ENCODE measurements around the gene RNF223. TPM values are rescaled to one million over a fixed set of nuclear protein-coding genes. Genes with fewer than 3 reads are reported as not detected.

The RNF223 gene
- total RNA-seq, 5 donors from 2014 or later (not counting 1 experiment from before 2014, with no cell fraction given) = not detected

DNA sequence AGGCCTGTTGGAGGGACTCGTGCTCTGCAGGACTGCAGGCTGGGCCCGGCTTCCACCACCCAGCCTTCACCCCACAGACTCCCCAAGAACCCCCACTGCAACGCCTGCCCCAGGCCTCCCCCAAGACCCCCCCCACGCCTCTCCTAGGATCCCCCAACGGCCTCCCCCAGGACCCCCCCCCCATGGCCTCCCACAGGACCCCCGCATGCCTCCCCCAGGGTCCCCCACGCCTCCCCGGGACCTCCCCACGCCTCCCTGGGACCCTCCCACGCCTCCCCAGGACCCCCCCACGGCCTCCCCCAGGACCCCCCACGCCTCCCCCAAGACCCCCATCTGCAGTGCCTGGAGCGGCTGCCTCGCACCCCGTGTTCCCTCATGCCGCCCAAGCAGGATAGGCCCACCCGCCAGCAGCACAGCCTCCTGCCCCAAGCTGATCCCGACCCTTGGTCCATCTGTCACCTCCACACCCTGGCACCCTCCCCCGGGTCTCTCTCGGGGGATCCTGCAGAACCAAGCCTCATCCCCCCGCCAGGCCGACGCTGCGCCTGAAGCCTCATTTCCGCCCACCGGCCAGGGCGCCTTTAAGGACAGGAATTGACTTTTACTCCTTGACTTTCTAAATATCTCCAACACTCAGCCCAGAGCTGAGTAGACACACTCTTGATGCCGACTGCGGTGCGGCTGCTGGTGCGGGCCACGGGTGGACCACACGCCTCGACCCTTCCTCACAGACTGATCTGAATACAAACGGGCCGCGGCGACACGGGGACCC is 14.1 kb upstream of the RNF223 start:
- POLR2A ChIA-PET = no interaction called here
- Histone ChIP-seq H3K36me3 (ENCODE audit: control insufficient read depth in 2 of 2, extremely low read depth in 1 of 2, insufficient read depth in 1 of 2, low read length in 1 of 2) (peaks cover 0 to 3% of the 10 kb centered on the region in 2 donors), H3K4me1 (ENCODE audit: control insufficient read depth in 1 of 2, extremely low read depth in 1 of 2, insufficient read depth in 2 of 2, low read length in 2 of 2) (no peaks in the 10 kb centered on the region), H3K9me3 (no peaks in the 10 kb centered on the region), H3K4me3 (ENCODE audit: control insufficient read depth in 1 of 2, extremely low read depth in 1 of 2, low read length in 1 of 2) (no peak overlapping the region), H3K27me3 (replicated peaks in 1 of 2; ENCODE audit: control insufficient read depth in 2 of 2, extremely low read depth in 1 of 2, insufficient read depth in 2 of 2, low read length in 1 of 2) (no peaks in the 10 kb centered on the region), H3K27ac (ENCODE audit: low read length) (no peak overlapping the region)
- Mint-ChIP-seq H3K27me3 (no peaks in the 10 kb centered on the region), H3K9me3 (no peaks in the 10 kb centered on the region), H3K4me3 (no peak overlapping the region), H3K27ac (no peak overlapping the region), H3K36me3 (peaks cover 11% of the 10 kb centered on the region), H3K4me1 (no peaks in the 10 kb centered on the region)
- ATAC-seq (replicated peaks in 1 of 4) (no peak), DNase-seq (no peak)
- 96% methylated on average over 24 of the region's 39 CpGs for WGBS (ENCODE audit: insufficient coverage)
- CTCF ChIA-PET = no interaction called here

DNA sequence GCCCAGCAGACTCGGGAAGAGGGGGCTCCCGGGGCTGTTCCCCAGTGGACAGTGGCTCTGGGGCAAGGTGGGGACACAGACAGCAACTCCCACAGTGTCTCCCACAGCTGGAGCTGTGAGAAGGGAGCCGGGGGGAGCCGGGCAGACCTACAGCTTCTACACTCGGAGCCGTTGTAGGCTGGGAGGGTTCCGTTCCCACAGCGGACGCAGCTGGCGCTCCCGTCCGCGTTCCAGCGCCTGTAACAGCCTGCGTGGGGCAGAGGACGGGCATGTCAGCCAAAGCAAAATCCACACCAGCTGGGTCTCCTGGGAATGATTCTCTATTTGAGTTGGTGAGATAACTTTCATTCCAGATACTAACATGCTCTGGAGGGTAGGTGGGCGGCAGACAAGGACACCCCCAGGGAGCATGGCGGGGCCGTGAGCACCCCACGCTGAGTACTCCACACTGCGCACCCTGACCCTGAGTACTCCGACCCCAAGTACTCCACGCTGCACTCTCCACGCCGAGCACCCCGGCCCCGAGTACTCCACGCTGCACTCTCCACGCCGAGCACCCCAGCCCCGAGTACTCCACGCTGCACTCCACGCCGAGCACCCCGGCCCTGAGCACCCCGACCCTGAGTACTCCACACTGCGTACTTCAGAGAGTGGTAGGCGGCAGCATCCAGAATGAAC is 13.4 kb upstream of the RNF223 start:
- H3K4me1 Mint-ChIP-seq = no peaks in the 10 kb centered on the region
- Histone ChIP-seq H3K27ac (ENCODE audit: low read length) (no peak overlapping the region), H3K36me3 (ENCODE audit: control insufficient read depth in 2 of 2, extremely low read depth in 1 of 2, insufficient read depth in 1 of 2, low read length in 1 of 2) (peaks cover 0 to 3% of the 10 kb centered on the region in 2 donors), H3K9me3 (no peaks in the 10 kb centered on the region), H3K4me1 (ENCODE audit: control insufficient read depth in 1 of 2, extremely low read depth in 1 of 2, insufficient read depth in 2 of 2, low read length in 2 of 2) (no peaks in the 10 kb centered on the region), H3K4me3 (ENCODE audit: control insufficient read depth in 1 of 2, extremely low read depth in 1 of 2, low read length in 1 of 2) (no peak overlapping the region), H3K27me3 (replicated peaks in 1 of 2; ENCODE audit: control insufficient read depth in 2 of 2, extremely low read depth in 1 of 2, insufficient read depth in 2 of 2, low read length in 1 of 2) (no peaks in the 10 kb centered on the region)
- no peaks in the 10 kb centered on the region for H3K27me3 Mint-ChIP-seq
- H3K9me3 Mint-ChIP-seq = no peaks in the 10 kb centered on the region
- ChIA-PET POLR2A (no interaction called here), CTCF (no interaction called here)
- 96% methylated on average over 28 of the region's 38 CpGs for WGBS (ENCODE audit: insufficient coverage)
- H3K36me3 Mint-ChIP-seq = peaks cover 10% of the 10 kb centered on the region
- no peak overlapping the region for H3K27ac Mint-ChIP-seq
- ATAC-seq (replicated peaks in 1 of 4) (no peak), DNase-seq (no peak)
- H3K4me3 Mint-ChIP-seq = no peak overlapping the region

DNA sequence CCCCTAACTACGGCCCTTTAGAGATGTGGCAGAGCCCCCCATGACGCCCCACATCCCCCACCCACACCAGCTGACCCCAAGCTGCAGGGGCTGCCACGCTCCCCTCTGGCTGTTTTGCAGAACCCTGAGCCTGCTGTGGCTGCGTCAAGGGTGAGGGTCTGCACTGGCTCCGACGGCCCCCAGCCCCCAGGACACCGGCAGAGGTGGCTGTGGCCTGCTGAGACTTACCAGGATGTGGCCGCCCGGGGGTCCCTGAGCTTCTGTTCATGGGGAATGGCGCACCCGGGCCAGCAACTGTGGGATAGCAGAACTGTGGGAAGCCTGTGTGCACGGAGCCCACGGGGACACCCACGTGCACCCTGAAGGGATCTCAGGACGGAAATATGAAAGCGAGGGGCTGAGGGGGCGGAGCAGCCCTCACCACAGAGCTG is 12.8 kb upstream of the RNF223 start:
- Histone ChIP-seq H3K4me3 (ENCODE audit: control insufficient read depth in 1 of 2, extremely low read depth in 1 of 2, low read length in 1 of 2) (no peak overlapping the region), H3K36me3 (ENCODE audit: control insufficient read depth in 2 of 2, extremely low read depth in 1 of 2, insufficient read depth in 1 of 2, low read length in 1 of 2) (peaks cover 0 to 3% of the 10 kb centered on the region in 2 donors), H3K9me3 (no peaks in the 10 kb centered on the region), H3K4me1 (ENCODE audit: control insufficient read depth in 1 of 2, extremely low read depth in 1 of 2, insufficient read depth in 2 of 2, low read length in 2 of 2) (no peaks in the 10 kb centered on the region), H3K27ac (ENCODE audit: low read length) (no peak overlapping the region), H3K27me3 (replicated peaks in 1 of 2; ENCODE audit: control insufficient read depth in 2 of 2, extremely low read depth in 1 of 2, insufficient read depth in 2 of 2, low read length in 1 of 2) (no peaks in the 10 kb centered on the region)
- Mint-ChIP-seq H3K9me3 (no peaks in the 10 kb centered on the region), H3K27me3 (no peaks in the 10 kb centered on the region), H3K27ac (no peak overlapping the region), H3K4me3 (no peak overlapping the region), H3K4me1 (no peaks in the 10 kb centered on the region), H3K36me3 (peaks cover 10% of the 10 kb centered on the region)
- 91% methylated on average over 16 of the region's 17 CpGs for WGBS (ENCODE audit: insufficient coverage)
- ATAC-seq (replicated peaks in 1 of 4) (no peak), DNase-seq (no peak)
- ChIA-PET CTCF (no interaction called here), POLR2A (no interaction called here)

DNA sequence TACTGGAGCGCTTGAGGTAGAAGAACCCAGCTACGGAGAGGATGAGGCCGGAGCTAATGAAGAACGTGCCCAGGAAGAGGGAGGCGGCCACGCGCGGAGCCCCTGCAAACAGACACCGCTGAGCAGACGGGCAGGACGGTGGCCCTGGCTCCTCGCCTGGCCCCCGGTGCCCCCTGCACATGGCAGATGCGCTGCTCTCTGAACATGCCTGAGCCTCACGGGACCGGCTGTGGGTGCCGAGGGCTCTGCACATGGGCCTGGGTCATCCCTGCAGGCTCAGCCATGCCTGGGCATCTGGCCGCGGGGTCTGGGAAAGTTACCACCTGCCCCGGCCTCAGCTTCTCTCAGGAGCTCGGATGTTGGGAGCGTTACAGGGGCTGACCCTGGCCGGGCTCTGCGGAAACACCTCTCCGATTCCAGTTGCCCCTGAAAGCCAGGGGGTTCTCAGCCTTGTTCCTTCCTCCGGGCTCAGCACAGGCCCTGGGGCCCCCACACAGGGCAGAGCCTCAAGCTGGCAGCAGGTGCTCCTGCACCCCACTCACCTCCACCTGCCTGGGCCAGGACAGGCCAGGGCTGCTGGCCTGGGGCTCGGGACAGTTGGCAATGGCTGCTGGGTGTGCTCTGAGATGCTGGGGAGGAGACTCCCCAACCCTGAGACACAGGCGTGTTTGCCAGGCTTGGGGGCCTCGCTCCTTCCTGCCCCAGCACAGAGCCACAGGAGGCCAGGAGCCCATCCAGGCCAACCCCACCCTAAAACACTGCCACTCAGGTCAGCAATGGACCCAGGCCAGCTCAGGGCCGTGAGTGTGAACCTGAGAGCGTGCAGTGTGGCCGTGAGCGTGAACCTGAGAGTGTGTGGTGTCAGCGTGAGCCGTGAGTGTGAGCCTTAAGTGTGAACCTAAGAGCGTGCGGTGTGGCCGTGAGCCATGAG is 12.1 kb upstream of the RNF223 start:
- Mint-ChIP-seq H3K36me3 (peaks cover 10% of the 10 kb centered on the region), H3K4me3 (no peak overlapping the region), H3K9me3 (no peaks in the 10 kb centered on the region), H3K27ac (no peak overlapping the region), H3K4me1 (no peaks in the 10 kb centered on the region), H3K27me3 (no peaks in the 10 kb centered on the region)
- ChIA-PET POLR2A (no interaction called here), CTCF (no interaction called here)
- no peak overlapping the region for H3K4me3 ChIP-seq (ENCODE audit: control insufficient read depth in 1 of 2, extremely low read depth in 1 of 2, low read length in 1 of 2)
- DNase-seq (no peak), ATAC-seq (replicated peaks in 1 of 4) (no peak)
- H3K4me1 ChIP-seq (ENCODE audit: control insufficient read depth in 1 of 2, extremely low read depth in 1 of 2, insufficient read depth in 2 of 2, low read length in 2 of 2) = no peaks in the 10 kb centered on the region
- H3K36me3 ChIP-seq (ENCODE audit: control insufficient read depth in 2 of 2, extremely low read depth in 1 of 2, insufficient read depth in 1 of 2, low read length in 1 of 2) = peaks cover 0 to 3% of the 10 kb centered on the region in 2 donors
- H3K9me3 ChIP-seq = no peaks in the 10 kb centered on the region
- no peak overlapping the region for H3K27ac ChIP-seq (ENCODE audit: low read length)
- 95% methylated on average over 28 of the region's 38 CpGs for WGBS (ENCODE audit: insufficient coverage)
- no peaks in the 10 kb centered on the region for H3K27me3 ChIP-seq (replicated peaks in 1 of 2; ENCODE audit: control insufficient read depth in 2 of 2, extremely low read depth in 1 of 2, insufficient read depth in 2 of 2, low read length in 1 of 2)

DNA sequence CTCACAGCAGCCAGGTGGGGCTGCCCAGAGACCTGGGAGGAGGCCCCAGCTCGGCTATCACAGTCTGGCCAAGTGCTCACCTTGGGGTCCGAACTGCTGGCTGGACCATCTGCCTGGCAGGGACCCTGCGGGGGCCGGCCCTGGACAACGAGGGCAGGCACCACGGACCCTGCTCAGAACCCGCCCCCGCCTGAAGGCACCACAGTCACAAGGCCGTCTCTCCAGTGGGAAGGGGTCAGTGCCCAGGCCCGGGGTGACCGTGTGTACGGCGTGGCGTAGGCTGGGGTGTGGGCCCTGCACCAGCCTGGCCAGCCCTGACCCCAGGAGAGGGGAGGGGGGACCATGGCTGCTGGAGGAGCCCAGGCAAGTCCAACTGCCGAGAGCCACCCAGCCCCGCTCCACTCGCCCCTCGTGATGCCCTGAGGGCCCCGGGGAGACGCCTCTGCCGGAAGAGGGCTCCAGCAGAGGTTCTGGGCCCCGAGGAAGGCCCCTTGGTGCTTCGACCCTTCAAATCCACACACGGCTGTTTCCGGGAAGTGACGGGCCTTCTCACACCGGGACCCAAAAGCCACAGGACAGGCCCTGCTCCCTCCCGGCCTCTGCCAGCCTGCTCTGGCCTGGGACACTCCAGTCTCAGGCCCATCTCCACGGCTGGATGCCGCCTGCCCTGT is 11.2 kb upstream of the RNF223 start:
- Mint-ChIP-seq H3K36me3 (peaks cover 10% of the 10 kb centered on the region), H3K27me3 (no peaks in the 10 kb centered on the region), H3K4me3 (no peak overlapping the region), H3K4me1 (no peaks in the 10 kb centered on the region), H3K9me3 (no peaks in the 10 kb centered on the region), H3K27ac (no peak overlapping the region)
- ATAC-seq (replicated peaks in 1 of 4) (no peak), DNase-seq (no peak)
- H3K4me1 ChIP-seq (ENCODE audit: control insufficient read depth in 1 of 2, extremely low read depth in 1 of 2, insufficient read depth in 2 of 2, low read length in 2 of 2) = peaks cover 0 to 1% of the 10 kb centered on the region in 2 experiments
- WGBS (ENCODE audit: insufficient coverage) = 92% methylated on average over 30 of the region's 30 CpGs
- ChIA-PET CTCF (no interaction called here), POLR2A (no interaction called here)
- peaks cover 0 to 3% of the 10 kb centered on the region in 2 donors for H3K36me3 ChIP-seq (ENCODE audit: control insufficient read depth in 2 of 2, extremely low read depth in 1 of 2, insufficient read depth in 1 of 2, low read length in 1 of 2)
- H3K4me3 ChIP-seq (ENCODE audit: control insufficient read depth in 1 of 2, extremely low read depth in 1 of 2, low read length in 1 of 2) = no peak overlapping the region
- no peaks in the 10 kb centered on the region for H3K9me3 ChIP-seq
- no peak overlapping the region for H3K27ac ChIP-seq (ENCODE audit: low read length)
- peaks cover 0 to 4% of the 10 kb centered on the region in 2 experiments for H3K27me3 ChIP-seq (replicated peaks in 1 of 2; ENCODE audit: control insufficient read depth in 2 of 2, extremely low read depth in 1 of 2, insufficient read depth in 2 of 2, low read length in 1 of 2)

Data from T-cell (primary cell).